C1 segment of cervical spinal cord (tissue), 14 donors: ENCODE data around the gene ACACB.

Experiments used
- DNase-seq, 14 donors: peaks; one replicate each; lab custom pipeline; 2025; lab: John Stamatoyannopoulos, UW

Gene ACACB

DNA sequence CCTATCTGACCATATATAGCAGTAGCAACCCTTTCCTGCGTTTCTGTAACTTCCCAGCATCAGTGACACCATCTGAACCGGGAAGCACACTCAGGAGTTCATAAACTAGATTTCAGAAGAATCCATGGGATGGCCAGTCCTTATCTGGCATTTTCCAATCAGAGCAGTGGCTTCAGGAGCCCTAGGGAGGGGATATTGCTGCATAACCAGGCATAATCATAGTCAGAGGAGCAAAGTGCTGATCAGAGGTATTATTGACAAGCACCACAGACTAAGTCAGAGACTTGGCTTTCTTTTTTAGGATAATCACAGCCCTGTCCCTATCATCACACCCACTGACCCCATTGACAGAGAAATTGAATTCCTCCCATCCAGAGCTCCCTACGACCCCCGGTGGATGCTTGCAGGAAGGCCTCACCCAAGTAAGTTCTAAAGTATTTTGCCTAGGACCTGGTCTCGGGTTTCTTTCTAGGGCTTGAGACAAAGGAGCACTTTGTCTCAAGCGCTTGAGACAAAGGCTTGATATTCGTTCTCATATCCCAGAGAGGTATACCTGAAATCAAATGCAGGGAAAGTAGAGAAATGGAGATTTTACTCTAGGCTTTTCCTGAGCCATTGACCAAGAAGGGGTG, 137.6 kb downstream of the ACACB start:
- no peak for DNase-seq

DNA sequence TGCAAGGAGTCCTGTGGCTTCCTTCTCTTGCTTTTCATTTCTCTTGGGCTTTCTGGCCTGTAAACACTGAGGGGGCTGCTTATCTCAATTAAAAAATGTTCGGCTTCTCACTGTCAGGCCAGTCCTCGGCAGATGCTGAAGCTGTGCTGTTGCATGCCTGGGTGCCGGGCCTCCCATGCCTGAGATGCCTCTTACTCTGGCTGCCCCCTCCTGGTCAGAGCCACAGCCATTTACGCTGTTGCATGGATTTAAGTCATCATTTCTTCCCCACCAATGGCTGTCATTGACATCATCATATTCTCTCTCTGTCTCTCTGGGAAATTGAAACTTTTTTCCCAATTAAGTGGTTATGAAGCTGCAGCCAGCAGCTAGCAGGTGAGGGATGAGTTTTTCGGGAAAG, 139.0 kb downstream of the ACACB start:
- no peak for DNase-seq

DNA sequence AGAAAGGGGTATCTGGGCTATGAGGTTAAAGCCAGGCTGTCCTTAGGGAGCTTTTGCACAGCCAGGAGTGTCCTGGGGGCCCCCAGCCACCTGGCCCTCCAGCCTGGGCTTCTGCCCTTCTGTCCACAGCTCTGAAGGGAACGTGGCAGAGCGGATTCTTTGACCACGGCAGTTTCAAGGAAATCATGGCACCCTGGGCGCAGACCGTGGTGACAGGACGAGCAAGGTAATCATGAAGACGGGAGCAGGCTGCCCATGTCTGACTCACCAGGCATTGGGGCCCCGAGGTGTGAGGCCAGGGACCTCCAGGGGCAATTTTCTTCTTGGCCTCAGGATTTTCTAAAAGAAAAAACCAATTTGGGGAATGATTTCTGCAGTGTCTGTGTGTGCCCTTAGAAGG, 139.6 kb downstream of the ACACB start:
- DNase-seq, result no peak

GRCh38 chr12:109258201-109258600, 141.8 kb downstream of the ACACB start:
- no peak for DNase-seq

DNA sequence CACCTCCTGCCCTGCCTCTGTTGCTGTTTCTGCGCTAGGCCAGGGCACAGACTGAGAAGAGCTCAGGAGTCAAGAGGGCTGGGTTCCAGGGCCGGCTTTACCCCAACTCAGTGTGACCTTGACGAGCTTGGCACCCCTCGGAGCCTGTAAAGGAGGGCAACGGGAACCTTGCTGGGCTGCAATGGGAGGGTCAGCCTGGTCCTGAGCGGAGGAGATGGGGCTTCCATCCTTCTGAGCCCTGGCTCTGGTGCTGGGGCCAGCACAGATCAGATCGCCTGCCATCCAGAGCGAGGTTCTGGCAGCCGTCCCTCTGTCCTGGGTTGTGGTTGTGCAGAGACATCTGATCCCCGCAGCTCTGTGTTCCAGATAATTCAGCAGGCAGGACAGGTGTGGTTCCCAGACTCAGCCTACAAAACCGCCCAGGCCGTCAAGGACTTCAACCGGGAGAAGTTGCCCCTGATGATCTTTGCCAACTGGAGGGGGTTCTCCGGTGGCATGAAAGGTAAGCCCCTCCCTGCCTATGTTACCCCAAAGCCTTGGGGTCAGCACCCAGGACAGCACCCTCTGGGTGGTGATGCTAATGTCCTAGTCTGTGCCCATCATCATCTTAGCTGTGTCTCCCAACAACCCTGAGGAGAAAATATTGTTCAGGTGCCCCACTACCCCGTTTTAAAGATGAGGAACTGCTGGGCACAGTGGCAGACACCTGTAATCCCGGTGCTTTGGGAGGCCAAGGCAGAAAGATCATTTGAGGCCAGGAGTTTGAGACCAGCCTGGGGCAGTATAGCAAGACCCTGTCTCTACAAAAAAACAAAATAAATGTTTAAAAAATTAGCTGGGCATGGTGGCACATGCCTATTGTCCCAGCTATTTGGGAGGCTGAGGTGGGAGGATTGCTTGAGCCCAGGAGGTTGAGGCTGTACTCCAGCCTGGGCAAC, 142.5 kb downstream of the ACACB start:
- no peak for DNase-seq

DNA sequence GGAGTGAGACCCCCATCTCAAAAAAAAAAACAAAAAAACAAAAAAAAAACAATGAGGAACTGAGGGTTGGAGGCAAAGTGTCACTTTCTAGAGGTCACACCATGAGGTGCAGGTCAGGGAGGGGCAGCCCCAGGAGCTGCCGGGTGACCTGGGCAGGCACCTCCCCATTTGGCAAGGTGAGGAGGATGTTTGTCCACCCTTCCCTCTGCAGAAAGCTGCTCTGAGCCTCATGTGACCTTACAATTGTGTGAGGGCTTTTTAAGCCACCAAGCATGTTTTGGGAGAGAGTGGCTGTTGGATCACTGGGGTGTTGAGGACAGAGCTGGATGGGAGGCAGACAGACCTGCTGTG, 143.1 kb downstream of the ACACB start:
- no peak for DNase-seq

DNA sequence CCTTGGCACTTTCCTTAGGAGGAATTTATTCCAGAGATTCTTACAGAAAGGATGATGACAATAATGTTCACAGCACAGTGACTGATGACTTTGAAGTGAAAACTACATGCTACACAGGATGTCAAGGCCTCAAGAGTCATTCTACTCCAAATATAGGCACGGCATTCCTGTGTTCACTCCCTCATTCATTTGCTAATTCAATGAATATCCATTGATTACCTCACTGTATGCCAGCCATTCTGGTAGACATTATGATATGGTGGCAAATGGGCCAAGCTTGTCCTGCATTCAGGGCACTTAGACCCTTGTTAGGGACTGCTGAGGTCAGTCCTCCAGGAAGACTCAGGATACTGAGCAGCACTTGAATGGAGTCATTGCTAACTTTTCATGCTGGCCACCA, 144.7 kb downstream of the ACACB start:
- no peak for DNase-seq

GRCh38 chr12:109261939-109262338, 145.6 kb downstream of the ACACB start:
- no peak for DNase-seq

- DNase-seq, result no peak
These were observed 147.1 kb downstream of the ACACB start for GRCh38 chr12:109263439-109263838.

GRCh38 chr12:109264095-109264942, 147.9 kb downstream of the ACACB start:
- DNase-seq, result peak in 13 of 14 donors; percentile 4 to 61 (median 20)

- no peak for DNase-seq
These were observed 148.7 kb downstream of the ACACB start for GRCh38 chr12:109264943-109265650.

DNA sequence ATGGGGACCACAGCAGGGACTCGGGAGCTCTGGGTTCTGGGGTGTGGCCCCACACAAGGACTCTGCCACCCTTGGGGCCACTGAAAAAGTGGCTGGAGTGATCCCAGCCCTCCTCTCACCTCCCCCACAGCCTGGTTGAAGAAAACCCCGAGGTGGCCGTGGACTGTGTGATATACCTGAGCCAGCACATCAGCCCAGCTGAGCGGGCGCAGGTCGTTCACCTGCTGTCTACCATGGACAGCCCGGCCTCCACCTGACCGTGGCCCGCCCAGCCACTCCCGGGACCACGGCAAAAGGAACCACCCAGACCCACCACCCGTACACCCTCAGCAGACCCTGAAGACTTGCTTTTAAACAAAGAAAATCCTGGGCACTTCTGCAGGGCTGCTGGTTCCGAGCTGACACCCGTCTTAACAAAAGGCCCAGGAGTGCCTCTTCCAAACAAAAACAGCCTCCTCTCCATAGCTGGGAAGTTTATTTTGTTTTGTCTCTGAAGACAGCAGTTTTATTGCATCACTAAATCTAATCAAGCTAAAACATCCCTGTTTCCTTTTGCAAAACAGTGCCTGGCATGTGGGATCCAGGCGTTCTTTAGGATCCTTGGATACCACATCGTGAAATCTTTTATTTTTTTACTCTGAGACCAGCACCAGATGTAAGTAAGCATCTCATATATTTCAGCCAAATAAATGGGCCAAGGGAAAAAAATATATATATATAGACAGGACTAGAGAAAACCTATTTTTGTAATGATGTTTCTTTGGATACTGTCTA, 149.9 kb downstream of the ACACB start:
- no peak for DNase-seq

DNA sequence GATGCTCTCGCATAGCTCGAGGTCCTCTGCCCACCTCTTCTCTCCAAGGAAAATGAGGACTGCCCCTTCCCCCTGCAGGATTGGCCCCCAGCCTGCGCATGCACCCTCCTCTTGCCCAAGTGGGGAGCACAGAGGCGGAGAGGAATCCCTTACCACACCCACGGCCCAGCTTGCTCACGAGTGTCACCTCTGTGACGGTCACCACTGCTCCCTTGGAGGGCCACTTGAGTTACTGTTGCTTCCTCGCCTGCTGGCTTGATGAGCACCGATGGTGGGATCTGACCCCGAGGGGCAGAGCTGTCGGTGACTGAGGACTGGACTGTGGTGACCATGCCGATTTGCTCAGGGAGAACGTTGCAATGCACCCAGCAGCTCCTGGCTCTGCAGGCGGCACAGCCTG, 151.0 kb downstream of the ACACB start:
- no peak for DNase-seq

- no peak for DNase-seq
These were observed 152.5 kb downstream of the ACACB start for GRCh38 chr12:109268896-109269295.

- no peak for DNase-seq
These were observed 153.0 kb downstream of the ACACB start for GRCh38 chr12:109269428-109269827.

GRCh38 chr12:109270494-109270893, 154.1 kb downstream of the ACACB start:
- DNase-seq, result no peak

GRCh38 chr12:109271418-109271817, 155.0 kb downstream of the ACACB start:
- DNase-seq, result no peak

DNA sequence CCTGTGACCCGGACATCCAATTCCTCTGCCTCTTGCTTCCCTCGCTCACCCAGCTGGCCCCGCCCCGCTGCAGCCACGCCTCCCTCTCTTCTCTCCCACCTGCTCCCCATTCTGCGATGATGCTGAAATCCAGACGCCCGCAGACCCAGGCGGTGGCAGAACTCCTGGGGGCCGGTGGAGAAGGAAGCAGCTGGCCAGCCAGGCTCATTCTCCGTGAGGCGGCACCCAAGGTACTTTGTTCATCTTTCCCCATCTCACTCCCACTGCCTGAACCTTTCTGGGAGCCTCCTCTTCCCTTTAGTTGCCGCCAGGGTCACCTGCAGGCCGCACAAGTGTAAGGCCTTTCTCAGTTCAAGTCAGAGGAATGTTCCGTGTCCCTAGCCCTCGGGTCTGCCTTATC, 157.0 kb downstream of the ACACB start:
- DNase-seq, result no peak

DNA sequence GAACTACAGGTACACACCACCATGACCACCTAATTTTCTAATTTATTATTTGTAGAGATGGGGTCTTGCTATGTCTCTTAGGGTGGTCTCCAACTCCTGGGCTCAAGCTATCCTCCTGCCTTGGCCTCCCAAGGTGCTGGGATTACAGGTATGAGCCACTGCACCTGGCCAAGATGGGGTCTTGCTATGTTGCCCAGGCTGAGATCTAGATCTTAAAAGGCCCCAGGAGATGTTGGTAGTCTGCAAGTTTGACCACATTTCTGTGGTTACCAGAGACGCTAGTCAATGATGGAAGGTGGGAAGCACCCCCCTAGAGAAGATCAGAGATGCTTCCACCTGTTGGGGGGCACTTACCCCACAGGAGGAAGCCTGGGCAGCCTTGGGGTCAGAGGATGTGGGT, 158.0 kb downstream of the ACACB start:
- DNase-seq, result no peak

DNA sequence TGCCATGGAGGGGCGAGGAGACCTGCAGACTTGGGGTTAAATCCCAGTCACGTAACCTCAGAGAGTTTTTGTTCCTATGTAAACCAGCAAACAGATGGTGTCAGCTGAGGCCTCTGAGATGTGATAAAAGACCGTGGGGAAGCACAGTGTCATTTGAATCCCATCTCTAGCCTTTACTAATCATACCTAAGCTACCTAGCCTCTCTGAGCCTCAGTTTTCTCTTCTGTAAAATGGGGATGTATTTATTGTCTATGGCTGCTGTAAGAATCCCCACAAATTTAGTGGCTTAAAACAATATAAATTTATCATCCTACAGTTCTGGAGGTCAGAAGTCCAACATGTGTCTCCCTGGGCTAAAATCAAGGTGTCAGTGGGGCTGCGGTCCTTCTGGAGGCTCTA, 158.8 kb downstream of the ACACB start:
- no peak for DNase-seq

- DNase-seq, result no peak
These were observed 159.8 kb downstream of the ACACB start for GRCh38 chr12:109276160-109276559.
